ENCODE data around the gene TEKTIP1.

GRCh38 chr19:3527238-3527910 is 11.6 kb upstream of the TEKTIP1 start:
- TF ChIP-seq CTCF (IDR thresholded peaks at IDR 0.05; ENCODE audit: insufficient read depth, low read depth, low read length), result no peak
- TF ChIP-seq EZH2 (IDR thresholded peaks at IDR 0.05; ENCODE audit: insufficient read depth, low read length), result no peak
